ENCODE data around the gene SPOCK2.

- TF ChIP-seq CTCF (IDR thresholded peaks at IDR 0.05; ENCODE audit: low read depth, low read length) (no peak), EZH2phosphoT487 (IDR thresholded peaks at IDR 0.05; ENCODE audit: low read depth) (no peak)
Observed at GRCh38 chr10:72056113-72056512, 32.2 kb downstream of the SPOCK2 start.

Measured in OCI-LY3 (cell line).